ENCODE measurements around the gene ADAMTS1.

Gene ADAMTS1

GRCh38 chr21:26844258-26845065 lies 747 bp downstream of the ADAMTS1 start:
- DNase-seq: no peak

GRCh38 chr21:26843933-26844257 lies 1.3 kb downstream of the ADAMTS1 start:
- DNase-seq: no peak

- DNase-seq: no peak
Observed at GRCh38 chr21:26842974-26843932, 2.0 kb downstream of the ADAMTS1 start.

- DNase-seq: no peak
Observed at GRCh38 chr21:26842300-26842699, 2.9 kb downstream of the ADAMTS1 start.

GRCh38 chr21:26840912-26841311 lies 4.3 kb downstream of the ADAMTS1 start:
- DNase-seq: no peak

GRCh38 chr21:26840201-26840600 lies 5.0 kb downstream of the ADAMTS1 start:
- DNase-seq: no peak

GRCh38 chr21:26837539-26837938 lies 7.7 kb downstream of the ADAMTS1 start:
- DNase-seq: no peak

- no peak for DNase-seq
Observed at GRCh38 chr21:26836528-26836927, 8.7 kb downstream of the ADAMTS1 start.

GRCh38 chr21:26835714-26836265 lies 9.4 kb downstream of the ADAMTS1 start:
- no peak for DNase-seq

GRCh38 chr21:26835027-26835713 lies 10.0 kb downstream of the ADAMTS1 start:
- no peak for DNase-seq

- DNase-seq: no peak
Observed at GRCh38 chr21:26834181-26834905, 10.9 kb downstream of the ADAMTS1 start.

GRCh38 chr21:26833460-26833939 lies 11.7 kb downstream of the ADAMTS1 start:
- no peak for DNase-seq

GRCh38 chr21:26833011-26833410 lies 12.2 kb downstream of the ADAMTS1 start:
- DNase-seq: no peak

GRCh38 chr21:26832546-26832945 lies 12.7 kb downstream of the ADAMTS1 start:
- no peak for DNase-seq

GRCh38 chr21:26826801-26827200 lies 18.4 kb downstream of the ADAMTS1 start:
- no peak for DNase-seq

- no peak for DNase-seq
Observed at GRCh38 chr21:26820509-26820908, 24.7 kb downstream of the ADAMTS1 start.

GRCh38 chr21:26819740-26820324 lies 25.4 kb downstream of the ADAMTS1 start:
- DNase-seq: no peak

GRCh38 chr21:26818906-26819305 lies 26.3 kb downstream of the ADAMTS1 start:
- DNase-seq: no peak

GRCh38 chr21:26815197-26815596 lies 30.0 kb downstream of the ADAMTS1 start:
- DNase-seq: no peak

GRCh38 chr21:26814386-26814785 lies 30.8 kb downstream of the ADAMTS1 start:
- DNase-seq: no peak

GRCh38 chr21:26813426-26813998 lies 31.7 kb downstream of the ADAMTS1 start:
- no peak for DNase-seq

Data from activated CD4-positive, alpha-beta T cell treated with anti-CD3 and anti-CD28 coated beads, Interleukin-2, amount 50 U/mL, for 4 hours (primary cell).